ENCODE measurements around the gene COPZ2. TPM values are rescaled to one million over a fixed set of nuclear protein-coding genes. Genes with fewer than 3 reads are reported as not detected.
"Not testable (repeated sequence)": the region's sequence is repeated elsewhere in the genome, so short reads cannot be mapped to it uniquely, and the experiment has no call there.

COPZ2 gene
- total RNA-seq, 1 donor = 121 TPM

GRCh38 chr17:48024149-48025039 is 13.2 kb downstream of the COPZ2 start:
- Histone ChIP-seq H4K20me1 (ENCODE audit: insufficient read depth, low read length) (no peaks in the 10 kb centered on the region), H3K9me3 (ENCODE audit: low read depth, low read length) (no peaks in the 10 kb centered on the region), H3K27ac (ENCODE audit: low read depth, low read length) (peak overlapping the region; percentile 64), H2AFZ (ENCODE audit: low read length) (peak overlapping the region; percentile 74), H3K79me2 (ENCODE audit: insufficient read depth, low read length) (no peaks in the 10 kb centered on the region), H3K4me3 (ENCODE audit: insufficient read depth, low read length) (peak overlapping the region; percentile 67), H3K4me2 (ENCODE audit: insufficient read depth, low read length) (peak overlapping the region; percentile 98), H3K4me1 (ENCODE audit: insufficient read depth, low read length) (peaks cover 34% of the 10 kb centered on the region), H3K36me3 (ENCODE audit: insufficient read depth, low read length) (no peaks in the 10 kb centered on the region), H3K27me3 (ENCODE audit: insufficient read depth, low read length) (no peaks in the 10 kb centered on the region)
- DNase-seq (ENCODE audit: insufficient read length, low spot score, missing footprints) = peak; percentile 73
- TF ChIP-seq CTCF (IDR thresholded peaks at IDR 0.05; ENCODE audit: extremely low read depth, low read depth, low read length) = no peak

- peak overlapping the region; percentile 74 for H2AFZ ChIP-seq (ENCODE audit: low read length)
- peak overlapping the region; percentile 67 for H3K4me3 ChIP-seq (ENCODE audit: insufficient read depth, low read length)
- no peaks in the 10 kb centered on the region for H3K9me3 ChIP-seq (ENCODE audit: low read depth, low read length)
- H4K20me1 ChIP-seq (ENCODE audit: insufficient read depth, low read length) = no peaks in the 10 kb centered on the region
- H3K27ac ChIP-seq (ENCODE audit: low read depth, low read length) = peak overlapping the region; percentile 64
- peaks cover 34% of the 10 kb centered on the region for H3K4me1 ChIP-seq (ENCODE audit: insufficient read depth, low read length)
- no peaks in the 10 kb centered on the region for H3K27me3 ChIP-seq (ENCODE audit: insufficient read depth, low read length)
- peak; percentile 96 for DNase-seq (ENCODE audit: insufficient read length, low spot score, missing footprints)
- peak; percentile 14 for TF ChIP-seq CTCF (IDR thresholded peaks at IDR 0.05; ENCODE audit: extremely low read depth, low read depth, low read length)
- no peaks in the 10 kb centered on the region for H3K36me3 ChIP-seq (ENCODE audit: insufficient read depth, low read length)
- no peaks in the 10 kb centered on the region for H3K79me2 ChIP-seq (ENCODE audit: insufficient read depth, low read length)
- H3K4me2 ChIP-seq (ENCODE audit: insufficient read depth, low read length) = peak overlapping the region; percentile 98
Measured at GRCh38 chr17:48023400-48024148, 14.0 kb downstream of the COPZ2 start.

- no peak overlapping the region for H3K27ac ChIP-seq (ENCODE audit: low read depth, low read length)
- no peaks in the 10 kb centered on the region for H3K36me3 ChIP-seq (ENCODE audit: insufficient read depth, low read length)
- DNase-seq (ENCODE audit: insufficient read length, low spot score, missing footprints) = no peak
- no peaks in the 10 kb centered on the region for H4K20me1 ChIP-seq (ENCODE audit: insufficient read depth, low read length)
- H3K4me1 ChIP-seq (ENCODE audit: insufficient read depth, low read length) = peaks cover 34% of the 10 kb centered on the region
- no peaks in the 10 kb centered on the region for H3K9me3 ChIP-seq (ENCODE audit: low read depth, low read length)
- H3K27me3 ChIP-seq (ENCODE audit: insufficient read depth, low read length) = no peaks in the 10 kb centered on the region
- H3K4me3 ChIP-seq (ENCODE audit: insufficient read depth, low read length) = no peak overlapping the region
- no peaks in the 10 kb centered on the region for H3K79me2 ChIP-seq (ENCODE audit: insufficient read depth, low read length)
- no peak for TF ChIP-seq CTCF (IDR thresholded peaks at IDR 0.05; ENCODE audit: extremely low read depth, low read depth, low read length)
- peak overlapping the region; percentile 98 for H3K4me2 ChIP-seq (ENCODE audit: insufficient read depth, low read length)
- no peak overlapping the region for H2AFZ ChIP-seq (ENCODE audit: low read length)
Measured at GRCh38 chr17:48022901-48023300, 14.7 kb downstream of the COPZ2 start.

GRCh38 chr17:48021934-48022333 is 15.7 kb downstream of the COPZ2 start:
- H4K20me1 ChIP-seq (ENCODE audit: insufficient read depth, low read length) = no peaks in the 10 kb centered on the region
- H3K4me2 ChIP-seq (ENCODE audit: insufficient read depth, low read length) = no peak overlapping the region
- H3K4me1 ChIP-seq (ENCODE audit: insufficient read depth, low read length) = peaks cover 33% of the 10 kb centered on the region
- H3K27me3 ChIP-seq (ENCODE audit: insufficient read depth, low read length) = no peaks in the 10 kb centered on the region
- H2AFZ ChIP-seq (ENCODE audit: low read length) = no peak overlapping the region
- H3K79me2 ChIP-seq (ENCODE audit: insufficient read depth, low read length) = no peaks in the 10 kb centered on the region
- no peak for TF ChIP-seq CTCF (IDR thresholded peaks at IDR 0.05; ENCODE audit: extremely low read depth, low read depth, low read length)
- DNase-seq (ENCODE audit: insufficient read length, low spot score, missing footprints) = no peak
- H3K27ac ChIP-seq (ENCODE audit: low read depth, low read length) = no peak overlapping the region
- H3K4me3 ChIP-seq (ENCODE audit: insufficient read depth, low read length) = no peak overlapping the region
- no peaks in the 10 kb centered on the region for H3K36me3 ChIP-seq (ENCODE audit: insufficient read depth, low read length)
- H3K9me3 ChIP-seq (ENCODE audit: low read depth, low read length) = no peaks in the 10 kb centered on the region

GRCh38 chr17:48017817-48018158 is 19.8 kb downstream of the COPZ2 start:
- not testable (repeated sequence) for DNase-seq (ENCODE audit: insufficient read length, low spot score, missing footprints); H3K79me2 ChIP-seq (ENCODE audit: insufficient read depth, low read length); H3K27me3 ChIP-seq (ENCODE audit: insufficient read depth, low read length); H3K36me3 ChIP-seq (ENCODE audit: insufficient read depth, low read length); H3K4me3 ChIP-seq (ENCODE audit: insufficient read depth, low read length); H3K9me3 ChIP-seq (ENCODE audit: low read depth, low read length); H3K4me2 ChIP-seq (ENCODE audit: insufficient read depth, low read length); H3K4me1 ChIP-seq (ENCODE audit: insufficient read depth, low read length); H3K27ac ChIP-seq (ENCODE audit: low read depth, low read length); H4K20me1 ChIP-seq (ENCODE audit: insufficient read depth, low read length)
- H2AFZ ChIP-seq (ENCODE audit: low read length) = peak overlapping the region; percentile 20

Measured in osteoblast (primary cell).